Effector CD4-positive, alpha-beta T cell (primary cell): ENCODE measurements around the gene RNF123.
A peak's percentile ranks its signal among the peaks of the same experiment; 100 is the strongest.

Source experiments
- DNase-seq: peaks from one replicate; pipeline ENCODE4 v3.0.0-alpha.2; 2020

Gene RNF123

DNA sequence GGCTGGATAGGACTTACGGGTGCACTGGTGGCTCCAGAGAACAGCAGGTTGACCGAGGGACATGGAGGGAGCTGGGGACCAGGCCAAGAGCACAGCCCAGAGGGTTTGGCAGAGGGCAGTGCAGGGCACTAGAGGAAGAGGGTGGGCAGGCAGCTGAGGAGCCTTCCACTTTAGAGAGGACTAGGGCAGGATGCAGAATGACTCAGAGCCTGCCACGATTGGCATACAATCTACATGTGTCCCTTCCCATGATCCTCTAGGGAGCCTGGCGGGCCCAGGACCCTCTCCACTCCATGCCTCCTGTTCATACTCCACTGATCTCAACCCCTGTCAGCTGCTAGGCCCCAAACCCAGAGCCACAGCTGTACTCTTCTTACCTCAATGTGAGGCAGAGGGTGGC is 29.6 kb upstream of the RNF123 start:
- DNase-seq = no peak

- no peak for DNase-seq
These were observed 28.1 kb upstream of the RNF123 start for GRCh38 chr3:49661281-49661680.

DNA sequence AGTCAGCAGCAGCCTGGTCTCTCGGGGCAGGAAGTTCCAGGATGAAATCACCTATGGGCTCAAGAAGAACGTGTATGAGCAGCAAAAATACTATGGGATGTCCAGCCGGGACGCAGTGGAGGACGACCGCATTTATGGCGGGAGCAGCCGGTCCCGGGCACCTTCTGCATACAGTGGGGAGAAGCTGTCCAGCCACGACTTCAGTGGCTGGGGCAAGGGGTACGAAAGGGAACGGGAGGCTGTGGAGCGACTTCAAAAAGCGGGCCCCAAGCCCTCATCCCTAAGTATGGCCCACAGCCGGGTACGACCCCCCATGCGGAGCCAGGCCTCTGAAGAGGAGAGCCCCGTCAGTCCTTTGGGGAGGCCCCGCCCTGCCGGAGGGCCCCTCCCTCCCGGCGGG is 27.3 kb upstream of the RNF123 start:
- no peak for DNase-seq

- no peak for DNase-seq
These were observed 26.5 kb upstream of the RNF123 start for GRCh38 chr3:49662720-49663413.

DNA sequence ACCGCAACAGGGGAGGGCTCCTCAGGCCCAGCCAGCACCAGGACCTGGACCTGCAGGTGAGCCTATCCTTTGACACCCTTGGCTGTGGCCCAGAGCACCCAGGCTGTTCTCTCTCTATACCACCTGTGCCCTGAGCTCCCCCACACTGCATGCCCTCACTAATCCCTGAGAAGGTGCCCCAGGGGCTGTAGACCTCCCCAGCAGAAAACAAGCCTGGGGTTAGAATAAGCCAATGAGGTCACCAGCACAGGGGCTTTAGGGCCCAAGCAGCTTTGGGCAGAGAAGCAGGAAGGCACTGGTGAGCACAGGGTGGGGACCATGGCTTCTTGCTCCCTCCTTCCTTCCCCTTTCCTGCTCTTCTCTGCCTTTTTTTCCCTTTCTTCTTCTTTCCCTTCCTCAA is 25.5 kb upstream of the RNF123 start:
- DNase-seq = no peak

DNA sequence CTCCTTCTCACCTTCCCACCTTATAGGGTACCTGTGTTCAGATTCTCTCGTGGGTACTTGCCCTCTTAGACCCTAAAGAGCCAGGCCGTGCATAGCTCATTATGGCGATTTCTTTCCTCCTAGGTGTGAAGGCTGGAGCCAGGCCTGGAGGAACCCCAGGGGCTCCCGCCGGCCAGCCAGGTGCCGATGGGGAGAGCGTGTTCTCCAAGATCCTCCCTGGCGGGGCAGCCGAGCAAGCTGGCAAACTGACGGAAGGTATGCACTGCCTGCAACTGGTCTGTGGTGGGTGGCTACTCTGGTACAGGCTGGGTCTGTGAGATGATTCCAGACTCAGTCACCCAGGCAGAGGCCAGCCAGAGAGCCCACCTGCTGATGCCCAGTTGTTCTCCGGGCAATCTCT is 25.1 kb upstream of the RNF123 start:
- DNase-seq = no peak

GRCh38 chr3:49665822-49666519 is 23.4 kb upstream of the RNF123 start:
- no peak for DNase-seq

- no peak for DNase-seq
These were observed 22.8 kb upstream of the RNF123 start for GRCh38 chr3:49666592-49666991.

DNA sequence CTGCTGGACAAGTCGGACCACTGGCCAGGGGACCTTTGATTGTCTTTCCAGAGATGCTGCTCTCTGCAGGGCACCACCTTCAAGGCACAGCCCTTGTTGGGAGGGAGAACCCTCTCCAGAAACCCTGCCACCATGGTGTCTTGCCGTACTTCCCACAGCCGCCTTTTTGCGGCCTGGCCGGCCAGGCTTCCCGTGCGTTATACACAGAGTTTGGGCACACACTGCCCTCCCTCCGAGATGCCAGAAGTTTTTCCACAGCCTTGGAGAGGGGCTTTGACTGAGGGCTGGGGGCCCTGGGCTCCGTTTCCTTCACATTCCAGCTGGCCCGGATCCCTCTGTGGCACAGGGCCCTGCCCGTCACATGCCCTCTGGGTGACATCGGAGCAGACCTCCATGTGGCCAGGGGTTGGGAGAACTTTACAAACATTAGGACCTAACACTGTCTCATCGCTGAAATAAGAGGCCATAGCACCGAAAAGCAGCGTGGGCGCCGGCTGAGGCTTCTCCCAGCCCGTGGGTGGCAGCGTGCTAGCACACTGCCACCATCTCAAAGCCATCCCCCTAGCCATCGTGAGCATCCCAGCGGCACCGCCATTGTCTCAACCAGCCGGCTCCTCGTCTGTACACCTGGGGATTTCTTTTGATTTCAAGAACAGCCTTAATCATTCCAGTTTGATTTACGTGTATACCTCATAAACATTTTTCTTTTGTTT is 21.5 kb upstream of the RNF123 start:
- DNase-seq = no peak

GRCh38 chr3:49668414-49668797 is 21.0 kb upstream of the RNF123 start:
- DNase-seq = no peak

GRCh38 chr3:49668861-49669260 is 20.5 kb upstream of the RNF123 start:
- DNase-seq = no peak

- no peak for DNase-seq
These were observed 20.0 kb upstream of the RNF123 start for GRCh38 chr3:49669352-49669751.

DNA sequence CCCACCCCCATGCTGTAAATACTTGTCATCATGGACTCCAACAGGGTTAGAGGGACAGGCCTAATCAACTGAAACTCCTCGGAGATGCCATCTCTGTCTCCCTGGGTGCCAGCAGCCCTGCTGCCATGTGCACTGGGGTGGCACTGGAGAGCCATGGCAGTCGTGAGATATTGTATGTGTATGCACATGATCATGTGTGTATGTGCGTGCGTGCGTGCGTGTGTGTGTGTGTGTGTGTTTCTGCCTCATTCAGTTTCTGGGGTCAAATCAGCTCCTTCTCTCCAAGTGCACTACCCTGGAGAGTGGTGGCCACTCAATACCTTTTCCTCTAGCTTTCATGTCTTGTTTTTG is 18.4 kb upstream of the RNF123 start:
- DNase-seq = no peak

DNA sequence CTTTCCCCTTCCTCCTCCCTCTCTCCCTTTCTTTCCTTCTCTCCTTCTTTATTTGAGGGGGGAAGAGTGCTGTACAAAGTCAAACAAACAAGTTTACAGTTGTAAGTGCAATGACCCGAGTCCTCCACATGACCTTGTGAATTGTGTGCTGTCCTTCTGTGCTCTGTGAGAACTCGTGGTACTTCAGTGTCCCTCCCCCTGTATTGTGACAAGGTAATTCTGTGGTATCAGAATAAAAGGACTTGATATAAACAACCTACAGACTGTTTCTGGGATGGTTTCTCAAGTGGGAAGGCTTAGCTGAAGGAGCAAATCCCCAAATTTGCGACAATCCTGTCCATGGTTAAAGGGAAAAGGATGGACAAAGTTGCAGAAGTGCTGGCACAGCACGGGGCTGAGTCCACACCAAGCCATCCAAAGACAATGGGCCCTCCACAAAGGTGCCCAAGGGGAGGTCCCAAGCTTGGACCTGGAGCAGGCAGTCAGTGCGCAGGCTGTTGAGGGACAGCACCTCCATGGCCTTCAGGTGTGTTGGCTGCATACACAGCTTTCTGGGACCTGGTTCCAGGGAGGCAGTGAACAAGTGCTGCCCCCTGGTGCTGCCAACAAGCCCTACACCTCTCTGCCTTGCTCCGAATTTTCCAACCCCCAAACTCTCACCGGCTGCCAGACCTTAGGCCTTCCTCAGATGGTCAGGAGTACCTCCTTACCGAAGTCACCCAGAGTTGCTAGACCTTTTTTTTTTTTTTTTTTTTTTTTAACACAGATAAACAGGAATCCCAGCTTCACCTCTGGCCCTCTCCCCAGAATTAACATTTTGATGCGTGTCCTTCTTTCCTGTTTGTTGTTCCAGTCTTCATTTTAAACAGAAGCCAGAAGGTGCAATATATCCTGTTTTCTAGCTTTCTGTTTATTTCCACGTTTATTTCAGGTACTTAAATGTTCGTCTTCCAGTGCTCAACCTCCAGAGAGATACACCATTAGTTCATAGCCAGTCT is 17.8 kb upstream of the RNF123 start:
- DNase-seq = peak; percentile 59

- no peak for DNase-seq
These were observed 16.1 kb upstream of the RNF123 start for GRCh38 chr3:49673121-49673714.

- peak; percentile 94 for DNase-seq
These were observed 15.5 kb upstream of the RNF123 start, which contains the start of gene APEH for GRCh38 chr3:49673715-49674496. Gene APEH (plus strand): TSS chr3:49674351. CDS start chr3:49674402, 51 bp downstream.

- peak; percentile 16 for DNase-seq
These were observed 14.8 kb upstream of the RNF123 start for GRCh38 chr3:49674497-49674983.

DNA sequence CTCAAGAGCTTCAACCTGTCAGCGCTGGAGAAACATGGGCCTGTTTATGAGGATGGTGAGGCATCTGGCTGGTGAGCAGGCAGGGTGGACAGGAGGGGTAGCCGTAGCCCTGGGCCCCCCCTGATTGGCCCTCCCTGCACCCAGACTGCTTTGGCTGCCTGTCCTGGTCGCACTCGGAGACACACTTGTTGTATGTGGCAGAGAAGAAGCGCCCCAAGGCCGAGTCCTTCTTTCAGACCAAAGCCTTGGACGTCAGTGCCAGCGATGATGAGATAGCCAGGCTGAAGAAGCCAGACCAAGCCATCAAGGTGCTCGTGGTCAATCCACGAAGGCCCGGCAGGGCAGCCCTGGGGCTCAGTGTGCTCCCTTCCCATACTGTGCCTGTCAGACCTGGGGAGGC is 13.4 kb upstream of the RNF123 start:
- no peak for DNase-seq

DNA sequence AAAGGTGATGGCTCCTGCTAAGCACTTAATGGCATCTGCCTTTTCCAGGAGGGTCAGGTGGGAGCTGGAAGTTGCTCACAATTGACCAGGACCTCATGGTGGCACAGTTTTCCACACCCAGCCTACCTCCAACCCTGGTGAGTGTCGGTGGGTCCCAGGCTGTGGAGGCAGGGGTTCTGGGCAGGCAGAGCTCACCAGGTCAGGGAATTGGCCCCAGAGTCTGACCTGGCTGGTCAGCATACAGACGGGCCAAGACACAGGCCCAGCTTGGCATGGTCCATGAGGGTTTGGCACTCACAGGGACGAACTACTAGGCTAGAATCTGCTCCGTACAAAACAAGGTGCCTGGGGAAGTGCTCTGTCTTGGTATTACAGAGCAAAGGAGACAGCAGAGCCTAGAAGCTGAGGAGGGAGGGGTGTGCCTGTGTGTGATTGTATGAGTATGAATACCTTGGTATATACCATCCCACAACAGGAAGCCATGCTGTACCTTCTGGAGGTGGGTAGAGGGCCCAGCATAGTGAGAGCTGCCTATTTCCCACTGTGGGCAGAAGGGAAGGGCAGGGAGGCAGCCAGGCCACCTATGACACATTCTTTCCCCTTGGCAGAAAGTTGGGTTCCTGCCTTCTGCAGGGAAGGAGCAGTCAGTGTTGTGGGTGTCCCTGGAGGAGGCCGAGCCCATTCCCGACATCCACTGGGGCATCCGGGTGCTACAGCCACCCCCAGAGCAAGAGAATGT is 8.7 kb upstream of the RNF123 start:
- DNase-seq = no peak

GRCh38 chr3:49681232-49681522 is 8.2 kb upstream of the RNF123 start:
- DNase-seq = no peak

- no peak for DNase-seq
These were observed 7.8 kb upstream of the RNF123 start for GRCh38 chr3:49681543-49681942.
